Airway epithelial cell (primary cell): Measurements from ENCODE around the gene ZSCAN2. TPM values are rescaled to one million over a fixed set of nuclear protein-coding genes. Genes with fewer than 3 reads are reported as not detected.

Source experiments
- total RNA-seq: library from RNA; depleted of rRNA; stranded (reverse); fragments of >200 nt; gene quantifications from 2 replicates; pipeline ENCODE4 v1.2.3, GENCODE V29; 2015

Gene ZSCAN2
- total RNA-seq, result 4.7 and 7.7 TPM in 2 replicates

GRCh38 chr15:84600687-84601554, at the start of gene ZSCAN2:
TSS of gene ZSCAN2 (plus strand) at chr15:84601009. CDS start at chr15:84603928, 2,919 bp downstream.

GRCh38 chr15:84653910-84654688, 53.3 kb downstream of the ZSCAN2 start, which contains the start of gene WDR73:
TSS of gene WDR73 (minus strand) at chr15:84654283. CDS start at chr15:84654274, 9 bp downstream.

GRCh38 chr15:84658080-84658787, 57.4 kb downstream of the ZSCAN2 start, which contains the start of gene NMB:
TSS of gene NMB (minus strand) at chr15:84658199. CDS start at chr15:84658152, 47 bp downstream.

Other genes starting within 250 kb of the ZSCAN2 start
- gene WDR73, start 53.3 kb downstream of the ZSCAN2 start, total RNA-seq, result 16.3 and 17.0 TPM in 2 replicates
- 12.0 and 12.6 TPM in 2 replicates for gene NMB, start 57.2 kb downstream of the ZSCAN2 start, total RNA-seq
- gene SEC11A, start 115.1 kb downstream of the ZSCAN2 start, total RNA-seq, result 134 and 137 TPM in 2 replicates
- gene ZNF592, start 147.6 kb downstream of the ZSCAN2 start, total RNA-seq, result 6.1 and 8.3 TPM in 2 replicates
- gene ALPK3, start 216.3 kb downstream of the ZSCAN2 start, total RNA-seq, result 0.28 and 0.42 TPM in 2 replicates